GM19035 (cell line): ENCODE measurements around the gene NCOR2.

Experiments
- ATAC-seq: cut with Tn5 transposase; IDR thresholded peaks from one replicate; pipeline ENCODE4 v1.9.1; 2021; ENCODE audit not compliant: unreplicated experiment

NCOR2 gene

DNA sequence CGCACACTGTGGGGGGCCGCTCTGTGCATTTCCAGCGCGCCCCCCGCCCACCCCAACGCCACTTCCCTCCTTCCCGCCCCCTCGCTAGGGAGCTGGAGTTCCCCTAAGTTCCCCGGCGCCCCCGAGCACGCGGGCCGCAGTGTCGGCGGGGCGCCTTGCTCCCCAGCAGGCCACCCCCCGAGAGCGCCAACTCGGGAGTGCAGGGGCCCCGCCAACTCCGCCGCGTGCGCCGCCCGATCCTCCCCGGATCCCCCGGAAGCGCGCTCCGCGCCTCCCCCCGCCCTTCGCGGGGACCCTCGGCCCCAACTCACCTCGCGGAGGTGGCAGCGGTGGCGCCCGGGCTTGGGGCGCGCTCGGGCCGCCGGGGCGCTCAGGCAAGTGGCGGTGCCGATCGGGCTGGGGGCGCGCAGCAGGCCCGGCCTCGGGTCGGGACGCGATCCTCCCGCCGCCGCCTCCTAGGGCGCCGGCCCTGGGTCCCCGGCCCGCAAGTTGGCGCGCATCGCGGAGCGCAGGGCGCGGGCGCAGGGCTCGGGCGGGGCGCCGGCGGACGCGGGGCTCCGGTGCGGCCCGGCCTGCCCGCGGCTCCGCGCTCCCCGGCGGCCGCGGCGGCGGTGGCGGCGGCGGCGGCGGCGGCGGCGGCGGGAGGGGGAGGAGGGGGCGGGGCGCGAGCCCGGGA lies at the start of gene NCOR2:
Gene NCOR2, minus strand, starts transcription at position 616 of the 676 bp plus-strand sequence. CDS start 72,361 bp downstream, outside the sequence.
- peak; percentile 28 for ATAC-seq

DNA sequence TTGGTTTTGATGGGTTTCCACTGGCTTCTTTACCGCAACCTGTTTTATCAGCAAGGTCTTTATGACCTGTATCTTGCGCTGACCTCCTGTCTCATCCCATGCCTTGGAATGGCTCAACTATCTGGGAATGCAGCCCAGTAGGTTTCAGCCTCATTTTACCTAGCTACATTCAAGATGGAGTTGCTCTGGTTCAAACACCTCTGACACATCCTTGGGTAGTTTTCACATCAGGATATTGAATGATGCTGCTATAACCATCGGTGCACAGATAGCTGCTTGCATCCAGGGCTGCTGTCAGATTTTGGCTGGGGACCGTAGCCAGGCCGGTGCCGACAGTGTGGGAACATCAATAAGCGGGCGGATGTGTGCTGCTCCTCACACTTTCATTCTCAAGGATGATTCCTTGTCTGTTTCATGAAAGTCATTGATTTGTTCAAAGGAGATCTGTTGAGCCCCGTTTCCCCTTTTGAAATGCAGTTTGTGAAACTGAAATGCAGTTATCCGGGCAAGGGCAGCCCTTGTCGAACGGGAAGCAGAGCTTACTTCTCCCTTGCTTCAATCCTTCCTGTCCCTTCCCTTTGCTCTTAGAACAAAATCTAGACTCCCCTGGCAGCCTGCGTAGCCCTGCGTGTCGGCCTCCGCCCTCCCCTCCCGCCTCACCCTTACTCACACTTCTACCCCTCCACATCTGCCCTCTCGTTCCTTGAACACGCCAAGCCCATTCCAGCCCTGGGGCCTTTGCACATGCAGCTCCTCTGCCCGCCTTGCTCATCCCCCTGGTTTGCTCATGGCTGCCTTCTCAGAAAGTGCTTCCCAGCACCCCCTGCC lies 49.2 kb upstream of the NCOR2 start:
- ATAC-seq: no peak

DNA sequence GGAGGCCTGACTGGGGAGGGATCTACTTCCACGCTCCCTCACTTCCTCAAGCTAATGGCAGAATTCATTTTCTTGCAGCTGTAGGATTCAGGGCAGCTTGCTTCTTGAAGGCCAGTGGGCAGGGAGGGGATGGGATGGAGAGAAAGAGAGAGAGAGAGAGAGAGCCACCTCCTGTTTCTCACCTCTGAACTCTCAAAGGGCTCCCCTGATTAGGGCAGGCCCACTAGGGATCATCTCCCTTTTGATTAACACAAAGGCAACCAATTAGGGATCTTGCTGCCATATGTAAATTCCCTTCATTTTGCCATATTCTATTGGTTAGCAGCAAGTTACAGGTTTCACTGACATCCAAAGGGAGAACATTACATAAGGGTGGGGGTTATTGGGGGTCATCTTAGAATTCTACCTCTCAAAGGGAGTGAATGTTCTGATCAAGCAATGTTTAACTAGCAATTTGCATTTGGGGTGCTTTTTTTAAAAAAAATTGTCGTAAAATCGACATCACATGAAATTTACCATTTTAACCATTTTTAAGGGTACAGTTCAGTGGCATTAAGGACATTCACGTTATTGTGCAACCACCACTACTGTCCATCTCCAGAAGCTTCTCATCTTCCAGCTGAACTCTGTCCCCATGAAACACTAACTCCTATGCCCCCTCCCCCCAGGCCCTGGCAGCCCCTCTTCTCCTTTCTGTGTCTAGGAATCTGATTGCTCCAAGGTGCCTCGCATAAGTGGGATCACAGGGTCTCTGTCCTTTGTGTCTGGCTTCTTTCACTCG lies 47.3 kb upstream of the NCOR2 start:
- ATAC-seq: no peak

DNA sequence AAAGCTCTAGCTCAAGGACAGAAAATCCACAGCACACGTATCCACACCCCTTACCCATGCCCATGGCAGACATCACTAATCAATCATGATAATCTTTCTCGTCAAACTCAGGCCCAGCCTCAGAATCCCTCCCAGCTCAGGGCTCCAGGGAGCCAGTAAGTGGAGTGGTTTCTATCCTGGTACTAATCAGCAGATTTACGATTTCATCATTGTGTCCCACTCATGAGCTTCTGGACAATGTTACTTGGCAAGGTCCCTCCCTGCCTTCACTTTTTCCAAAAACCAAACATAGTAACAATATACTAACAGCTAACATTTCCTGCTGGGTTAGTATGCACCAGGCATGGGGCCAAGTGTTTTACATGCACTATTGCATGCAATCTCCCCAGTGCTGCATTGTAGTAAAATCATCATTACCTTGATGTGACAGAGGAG lies 45.8 kb upstream of the NCOR2 start:
- no peak for ATAC-seq

DNA sequence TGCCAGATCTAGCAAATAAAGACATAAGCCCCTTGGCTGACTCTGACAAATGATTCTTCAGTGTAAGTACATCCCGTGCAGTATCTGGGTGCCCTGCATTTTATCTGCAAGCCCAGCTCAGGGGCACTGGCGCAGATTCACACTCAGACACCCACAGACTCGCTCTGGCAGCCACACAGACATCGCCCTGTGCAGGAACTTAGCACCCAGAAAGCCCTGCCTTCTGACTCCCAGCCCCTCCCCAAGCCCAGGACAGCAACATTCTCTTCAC lies 44.9 kb upstream of the NCOR2 start:
- ATAC-seq: no peak

DNA sequence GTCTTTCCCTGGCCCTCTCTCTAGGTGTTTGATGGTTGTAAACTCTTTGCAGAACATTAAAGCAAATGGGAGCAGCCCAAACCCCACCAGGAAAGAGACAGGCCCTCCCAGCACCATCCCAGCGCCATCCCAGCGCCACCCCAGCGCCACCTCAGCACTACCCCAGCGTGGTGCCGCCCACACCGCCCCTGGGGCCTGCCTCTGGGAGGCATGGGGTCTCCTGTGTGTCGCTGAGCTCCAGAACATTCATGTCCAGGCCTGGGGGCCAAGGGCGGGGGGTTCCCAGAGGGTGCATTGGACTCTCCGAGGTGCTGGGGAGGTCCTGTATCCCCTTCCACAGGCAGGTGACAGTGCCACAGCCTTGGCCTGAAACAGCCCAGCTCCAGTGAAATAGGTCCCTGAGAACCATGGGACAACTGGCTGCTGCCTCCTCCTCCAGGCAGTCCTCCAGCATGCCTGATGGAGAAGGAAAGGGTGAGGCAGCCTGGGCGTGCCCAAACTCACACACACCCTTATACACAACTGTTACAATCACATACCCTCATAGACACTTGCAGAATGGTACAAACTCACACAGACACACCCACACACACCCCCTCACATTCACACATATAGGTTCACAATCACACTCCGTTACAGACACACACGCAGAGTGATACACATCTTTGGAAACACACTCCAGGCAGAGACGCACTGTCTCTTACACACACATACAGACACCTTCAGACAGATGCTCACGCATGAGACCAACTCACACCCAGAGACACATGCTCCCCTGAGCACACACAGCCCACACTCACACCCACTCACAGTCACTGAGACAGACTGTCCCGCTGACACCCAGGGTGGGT lies 44.4 kb upstream of the NCOR2 start:
- ATAC-seq: no peak

DNA sequence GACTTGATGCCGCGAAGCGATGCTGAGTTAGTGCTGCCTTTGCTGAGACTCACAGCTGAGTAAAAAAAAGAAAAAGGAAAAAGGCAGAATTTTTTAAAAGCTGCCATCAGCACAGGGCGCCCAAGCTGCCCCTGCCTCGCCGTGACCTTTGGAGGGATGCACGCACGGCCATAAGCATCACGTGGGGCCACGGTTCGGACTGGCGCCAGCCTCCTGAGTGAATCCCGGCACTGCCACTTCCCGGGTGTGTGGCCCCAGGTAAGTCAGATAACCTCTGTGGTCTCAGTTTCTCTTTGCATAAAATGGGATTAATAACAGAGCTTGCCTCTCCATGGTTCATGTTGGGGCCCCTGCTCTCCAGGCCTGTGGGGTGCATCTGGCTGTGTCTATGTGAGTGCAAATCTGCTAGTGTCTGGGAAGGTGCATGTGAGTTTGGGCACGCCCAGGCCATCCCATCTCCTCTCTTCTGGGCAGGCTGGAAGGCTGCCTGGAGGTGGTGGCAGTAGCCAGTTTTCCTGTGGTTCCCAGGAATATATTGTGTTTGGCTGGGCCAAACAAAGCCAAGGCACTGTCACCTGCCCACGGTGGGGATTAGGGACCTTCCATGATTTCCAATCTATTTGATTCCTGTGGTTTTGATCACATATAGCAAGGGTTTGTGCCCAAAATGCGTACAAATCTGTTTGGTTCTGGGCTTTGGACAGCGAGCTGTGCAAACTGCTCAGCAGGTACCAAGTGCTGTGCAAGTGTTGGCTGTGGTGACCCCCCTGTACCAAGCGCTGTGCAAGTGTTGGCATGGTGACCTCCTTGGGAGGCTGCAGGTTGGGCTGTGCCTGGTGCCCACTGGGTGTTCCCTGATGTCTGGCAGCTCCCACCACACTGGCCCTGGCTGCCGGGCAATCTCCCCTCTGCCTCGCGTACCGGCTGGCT lies 43.5 kb upstream of the NCOR2 start:
- no peak for ATAC-seq

DNA sequence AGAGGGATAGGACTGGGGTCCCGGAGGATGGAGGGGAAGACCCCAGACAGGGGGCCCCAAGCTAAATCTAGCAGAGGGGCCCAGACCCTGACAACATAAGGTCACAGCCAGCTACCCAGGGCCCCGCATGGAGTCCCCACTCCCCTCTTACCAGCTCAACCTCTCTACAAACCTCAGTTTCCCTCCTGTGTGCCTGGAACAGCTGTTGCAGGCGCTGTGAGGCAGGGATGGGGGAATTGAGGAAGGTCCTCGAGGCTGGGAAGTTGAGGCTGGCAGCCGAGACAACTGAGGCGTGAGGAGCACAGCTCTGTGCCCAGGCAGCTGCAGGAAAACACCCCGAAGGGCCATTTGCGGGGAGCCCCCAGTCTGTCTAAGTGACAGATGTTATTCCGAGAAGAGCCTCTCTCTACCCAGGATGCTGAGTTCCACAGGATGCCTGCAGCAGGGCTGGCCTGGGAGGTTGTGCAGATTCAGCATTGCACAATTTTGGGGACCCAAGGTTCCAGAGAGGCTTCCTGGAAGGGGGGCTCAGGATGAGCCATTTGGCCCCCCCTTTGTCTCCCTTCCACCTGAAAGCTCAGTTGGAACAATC lies 42.7 kb upstream of the NCOR2 start:
- ATAC-seq: no peak

DNA sequence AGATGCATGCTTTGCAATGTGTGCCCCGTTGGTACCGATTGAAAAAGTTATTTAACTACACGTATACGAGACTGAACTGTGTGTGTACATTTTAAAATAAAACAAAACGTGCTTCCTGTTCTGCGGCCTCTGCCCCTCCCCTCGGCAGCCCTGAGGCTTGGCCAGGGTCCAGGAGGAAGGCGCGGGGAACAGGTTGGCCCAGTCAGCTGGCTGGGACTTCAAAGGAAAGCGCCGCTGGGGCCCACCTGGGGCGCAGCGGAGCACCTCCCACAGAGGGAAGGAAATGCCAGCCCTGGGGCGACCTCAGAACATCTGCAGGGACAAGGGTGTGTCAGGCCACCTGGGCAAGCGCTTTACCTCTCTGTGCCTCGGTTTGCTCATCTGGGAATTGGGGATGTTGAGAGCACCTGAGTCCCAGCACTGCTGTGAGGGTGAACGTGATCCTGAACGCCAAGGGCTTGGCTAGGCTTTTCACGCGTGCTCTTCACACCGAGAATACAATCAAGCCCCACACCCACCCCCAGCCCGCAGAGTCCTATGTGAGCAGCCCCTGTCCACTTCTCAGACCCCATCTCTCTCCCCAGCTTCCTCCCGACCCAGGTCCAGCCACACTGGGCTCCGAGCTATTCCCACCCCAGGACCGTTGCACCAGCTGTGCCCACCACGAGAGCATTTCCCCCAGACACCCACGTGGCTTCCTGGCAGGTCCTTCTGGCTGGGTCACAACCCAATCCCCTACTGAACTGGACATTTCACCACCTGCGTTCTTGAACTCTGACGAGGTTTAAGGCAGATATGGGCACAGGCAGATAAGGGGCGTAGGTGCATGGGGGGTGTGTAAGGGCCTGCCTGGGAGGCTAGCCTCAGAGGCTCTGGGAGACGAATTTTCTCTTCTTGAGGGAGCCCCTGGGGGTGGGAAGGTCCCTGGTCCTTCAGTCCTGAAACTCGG lies 41.9 kb upstream of the NCOR2 start:
- peak; percentile 64 for ATAC-seq

DNA sequence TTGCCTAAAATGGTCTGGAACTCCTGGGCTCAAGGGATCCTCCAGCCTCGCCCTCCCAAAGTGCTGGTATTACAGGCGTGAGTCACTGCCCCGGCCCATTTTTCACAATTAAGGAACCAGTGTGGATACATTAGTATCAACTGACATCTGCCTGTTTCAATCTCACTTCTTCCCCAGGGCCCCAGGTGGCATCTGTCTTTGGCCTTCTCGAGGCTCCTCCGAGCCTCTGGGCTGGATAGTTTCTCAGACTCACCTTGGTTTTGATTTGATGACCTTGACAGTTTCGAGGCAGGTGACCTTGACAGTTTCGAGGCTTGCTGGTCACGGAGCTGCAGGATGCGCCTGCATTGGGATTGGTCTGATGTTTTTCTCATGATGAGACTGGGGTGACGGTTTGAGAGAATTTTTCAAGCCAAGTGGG lies 41.0 kb upstream of the NCOR2 start:
- no peak for ATAC-seq

DNA sequence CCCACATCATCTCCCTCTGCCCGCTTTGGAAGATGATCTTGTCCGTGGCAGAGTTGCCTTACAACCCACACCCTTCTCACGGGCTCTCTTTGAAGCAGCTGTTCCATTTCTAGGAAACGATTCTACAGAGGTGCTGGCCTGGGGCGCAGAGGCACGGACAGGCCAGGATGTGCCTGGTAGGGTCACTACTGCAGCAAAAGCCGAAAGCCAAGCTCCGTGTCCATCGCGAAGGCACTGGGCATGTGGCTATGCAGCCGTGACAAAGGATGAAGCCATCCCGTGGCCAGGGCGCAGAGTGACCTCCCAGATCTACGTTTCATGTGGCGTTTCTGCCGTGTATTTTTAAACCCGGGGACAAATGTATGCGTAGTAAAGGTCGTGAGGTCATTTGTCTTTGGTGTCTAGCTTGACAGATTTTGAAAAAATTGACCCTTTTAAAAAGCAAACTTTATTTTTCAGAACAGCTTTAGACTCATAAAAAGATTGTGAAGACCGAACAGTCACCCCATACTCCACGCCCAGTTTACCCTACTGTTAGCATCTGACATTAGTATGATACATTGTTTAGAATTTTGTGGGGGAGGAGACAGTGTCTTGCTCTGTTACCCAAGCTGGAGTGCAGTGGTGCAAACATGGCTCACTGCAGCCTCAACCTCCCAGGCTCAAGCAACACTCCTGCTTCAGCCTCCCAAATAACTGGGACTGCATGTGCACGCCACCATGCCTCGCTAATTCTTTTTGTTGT lies 40.4 kb upstream of the NCOR2 start:
- ATAC-seq: no peak

DNA sequence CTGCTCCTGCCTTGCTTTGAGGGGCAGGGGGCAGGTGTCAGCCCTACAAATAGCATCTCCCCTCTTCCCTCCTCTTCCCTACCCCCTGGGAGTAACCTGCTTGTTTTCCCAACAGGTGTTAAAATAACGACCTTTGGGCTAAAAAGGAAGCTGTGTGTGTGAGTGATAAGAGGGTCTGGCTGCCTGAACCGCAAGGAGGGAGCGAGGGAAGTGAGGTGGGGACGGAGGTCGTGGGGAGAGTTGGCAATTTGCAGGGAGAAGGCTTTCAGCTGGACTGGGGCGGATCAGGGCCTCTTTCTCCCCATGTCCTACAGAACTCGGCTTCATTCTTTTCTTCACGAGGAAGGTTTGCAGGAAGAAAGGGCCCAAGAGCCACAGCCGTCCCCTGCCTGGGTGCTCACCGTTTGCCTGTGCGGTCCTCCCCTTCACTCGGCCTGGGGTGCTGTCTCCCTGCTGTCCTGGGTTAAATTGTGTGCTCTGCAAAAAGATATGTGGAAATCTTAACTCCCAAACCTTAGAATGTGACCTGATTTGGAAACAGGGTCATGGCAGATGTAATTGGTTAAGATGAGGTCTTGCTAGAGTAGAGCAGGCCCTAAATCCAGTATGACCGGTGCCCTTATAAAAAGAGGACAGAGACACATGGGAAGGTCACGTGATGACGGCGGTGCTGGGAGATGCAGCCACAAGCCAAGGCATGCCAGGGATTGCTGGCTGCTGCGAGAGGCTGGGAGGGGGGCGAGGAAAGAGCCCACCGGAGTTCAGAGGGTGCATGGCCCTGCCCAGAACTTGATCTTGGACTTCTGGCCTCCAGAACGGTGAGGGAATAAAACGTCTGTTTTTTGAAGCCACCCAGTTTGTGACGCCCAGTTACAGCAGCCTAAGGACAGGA lies 38.7 kb upstream of the NCOR2 start:
- no peak for ATAC-seq

DNA sequence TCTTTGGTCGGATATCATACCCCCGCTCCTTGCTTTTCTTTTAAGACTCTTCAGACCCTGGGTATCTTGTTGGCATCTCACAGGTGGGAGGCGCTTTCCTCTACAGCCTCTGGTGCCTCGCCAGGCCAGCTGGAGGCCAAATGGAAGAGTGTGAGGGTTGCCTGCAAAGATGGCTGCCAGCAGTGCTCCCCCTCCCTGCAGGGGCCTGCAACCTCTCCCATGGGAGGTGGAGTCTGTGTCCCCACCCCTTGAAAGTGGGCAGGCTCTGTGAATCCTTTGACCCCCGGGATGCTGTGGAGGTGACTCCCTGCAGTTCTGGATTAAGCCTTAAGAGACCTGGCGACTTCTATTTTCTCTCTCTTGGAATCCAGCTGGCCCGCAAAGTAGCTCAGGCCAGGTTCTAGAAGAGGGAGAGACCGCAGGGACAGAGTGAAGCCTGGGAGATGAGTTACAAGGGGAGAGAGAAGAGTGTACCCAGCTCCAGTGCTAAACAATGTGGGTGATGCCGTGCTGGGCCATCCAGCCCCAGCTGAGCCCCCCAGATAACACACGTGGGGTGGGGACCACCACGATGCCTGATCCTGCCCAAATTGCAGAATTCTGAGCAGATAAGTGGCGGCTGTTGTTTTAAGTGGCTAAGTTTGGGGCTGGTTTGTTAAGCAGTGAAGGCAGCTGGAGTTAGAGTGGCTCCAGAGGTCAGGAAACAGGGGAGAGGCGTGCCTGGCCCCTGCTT lies 37.9 kb upstream of the NCOR2 start:
- no peak for ATAC-seq

DNA sequence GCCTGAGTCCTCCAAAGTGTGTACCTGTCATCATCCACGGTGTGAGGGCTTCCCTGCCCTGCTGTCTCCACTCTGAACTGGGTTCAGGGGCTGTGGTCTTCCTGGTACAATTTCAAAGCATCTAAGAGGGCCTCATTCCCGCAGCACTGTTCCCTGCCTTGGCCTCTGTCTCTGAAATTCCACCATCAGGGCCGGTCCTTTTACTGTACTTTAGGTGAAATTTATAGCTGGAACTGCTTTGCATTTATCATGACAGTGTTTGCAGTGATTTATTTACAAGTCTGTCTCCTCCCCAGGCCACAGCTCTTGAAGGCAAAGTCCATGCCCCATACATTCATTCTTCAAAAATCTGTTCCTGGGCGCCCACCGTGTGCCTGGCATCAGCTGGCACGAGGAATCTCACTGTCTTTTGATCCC lies 36.9 kb upstream of the NCOR2 start:
- ATAC-seq: no peak

DNA sequence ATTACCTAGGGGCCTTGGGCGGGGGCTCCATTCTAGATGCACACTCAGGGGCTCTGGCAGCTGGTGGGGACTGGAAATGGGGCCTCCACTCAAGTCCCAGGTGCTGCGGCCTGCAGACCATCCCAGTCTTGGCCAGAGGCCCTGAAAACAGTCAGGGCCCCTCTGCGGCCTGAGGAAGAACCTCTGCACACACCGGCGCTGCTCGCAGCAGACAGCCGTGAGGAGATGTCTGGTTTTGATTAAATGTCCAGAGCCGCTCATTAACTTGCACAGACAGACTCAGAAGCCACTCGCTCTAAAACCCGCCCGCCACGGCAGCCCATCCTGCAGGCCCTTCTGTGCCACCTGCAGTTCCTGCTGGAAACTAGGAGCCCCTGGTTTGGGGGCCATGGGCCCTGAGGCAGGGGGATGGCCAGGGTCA lies 36.4 kb upstream of the NCOR2 start:
- no peak for ATAC-seq

DNA sequence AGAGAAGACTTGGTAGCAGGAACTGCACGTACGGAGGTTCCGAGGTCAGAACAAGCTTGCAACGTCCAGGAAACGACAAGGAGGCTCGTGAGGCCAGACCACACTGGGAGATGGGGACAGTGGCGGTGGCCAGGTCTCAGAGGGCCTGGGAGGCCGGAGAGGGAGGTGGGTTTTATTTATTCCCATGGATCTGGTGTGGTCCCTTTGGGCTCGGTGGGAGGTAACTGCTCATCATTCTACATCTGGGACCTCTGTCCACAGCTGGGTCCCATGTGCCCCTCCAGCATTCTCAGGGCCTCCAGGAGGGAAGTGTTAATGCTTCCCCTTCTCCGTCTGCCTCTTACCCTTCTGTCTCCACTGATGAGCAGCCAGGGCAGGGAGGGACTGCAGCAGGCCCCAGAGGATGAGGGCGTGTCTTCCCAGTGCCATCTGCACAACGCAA lies 35.7 kb upstream of the NCOR2 start:
- no peak for ATAC-seq
